ENCODE data around the gene BCAS4. TPM values are rescaled to one million over a fixed set of nuclear protein-coding genes. Genes with fewer than 3 reads are reported as not detected.
"Not testable (repeated sequence)": the region's sequence is repeated elsewhere in the genome, so short reads cannot be mapped to it uniquely, and the experiment has no call there.

The BCAS4 gene
- total RNA-seq, 1 donor from 2014 or later = 8.9 TPM

DNA sequence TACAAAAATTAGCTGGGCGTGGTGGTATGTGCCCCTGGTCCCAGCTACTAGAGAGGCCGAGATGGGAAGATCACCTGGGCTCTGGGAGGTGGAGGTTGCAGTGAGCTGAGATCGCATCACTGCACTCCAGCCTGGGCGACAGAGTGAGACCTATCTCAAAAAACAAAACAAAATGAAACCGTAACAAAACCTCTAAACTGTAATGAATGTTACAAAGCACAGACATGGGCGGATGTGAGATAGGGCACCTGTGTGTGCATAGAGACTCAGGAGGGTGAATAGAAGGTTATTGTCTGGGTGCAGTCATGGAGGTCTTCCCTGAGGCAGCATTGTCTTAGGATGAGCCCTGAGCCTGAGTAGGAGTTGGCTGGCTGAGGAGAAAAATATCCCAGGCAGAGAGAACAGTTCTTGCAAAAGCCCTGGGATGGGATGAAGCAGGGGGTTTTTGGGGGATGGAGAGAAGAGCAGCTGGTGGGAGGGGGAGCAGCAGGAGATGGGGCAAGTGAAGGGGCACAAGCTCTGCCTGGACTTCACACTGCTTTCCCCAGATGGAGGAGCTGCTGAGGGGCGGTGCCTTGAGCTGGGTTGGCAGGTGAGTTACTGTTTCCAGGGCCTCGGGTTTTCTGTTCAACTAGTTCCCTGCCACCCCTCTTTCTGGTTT is 5.2 kb downstream of the BCAS4 start:
- no peak for TF ChIP-seq CTCF (IDR thresholded peaks at IDR 0.05; ENCODE audit: unreplicated experiment)
- no peaks in the 10 kb centered on the region for H3K27me3 Mint-ChIP-seq
- H3K36me3 Mint-ChIP-seq (ENCODE audit: insufficient read depth) = no peaks in the 10 kb centered on the region
- H3K9me3 Mint-ChIP-seq (ENCODE audit: low read depth) = no peaks in the 10 kb centered on the region
- no peak for DNase-seq (ENCODE audit: low spot score, unreplicated experiment)
- H3K4me3 Mint-ChIP-seq (ENCODE audit: low read depth) = no peak overlapping the region
- H3K4me1 Mint-ChIP-seq (ENCODE audit: low read depth) = no peaks in the 10 kb centered on the region
- H3K27ac Mint-ChIP-seq = peak overlapping the region; percentile 45

DNA sequence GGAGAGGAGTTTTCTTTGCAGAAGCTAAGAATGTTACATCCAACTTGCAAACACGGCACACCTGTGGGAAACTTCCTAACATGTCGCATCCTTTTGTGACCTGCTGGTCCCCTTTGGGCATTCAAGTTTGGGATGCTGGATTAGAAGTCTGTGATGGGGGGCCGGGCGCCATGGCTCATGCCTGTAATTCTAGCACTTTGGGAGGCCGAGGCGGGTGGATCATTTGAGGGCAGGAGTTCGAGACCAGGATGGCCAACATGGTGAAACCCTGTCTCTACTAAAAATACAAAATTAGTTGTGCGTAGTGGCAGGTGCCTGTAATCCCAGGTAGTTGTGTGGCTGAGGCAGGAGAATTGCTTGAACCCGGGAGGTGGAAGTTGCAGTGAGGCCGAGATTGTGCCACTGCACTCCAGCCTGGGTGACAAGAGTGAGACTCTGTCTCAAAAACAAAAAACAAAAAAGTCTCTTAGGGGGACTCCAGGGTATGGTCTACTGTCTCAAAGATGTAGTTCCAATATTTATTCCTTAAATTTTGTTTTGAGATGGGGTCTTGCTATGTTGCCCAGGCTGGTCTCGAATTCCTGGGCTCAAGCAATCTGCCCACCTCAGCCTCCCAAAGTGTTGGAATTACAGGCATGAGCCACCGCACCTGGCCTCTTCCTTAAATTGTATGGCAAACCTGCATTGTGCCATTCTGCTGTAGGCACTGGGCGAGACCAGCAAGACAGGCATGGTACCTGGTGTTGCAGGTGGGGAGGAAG is 6.3 kb downstream of the BCAS4 start:
- not testable (repeated sequence) for H3K36me3 Mint-ChIP-seq (ENCODE audit: insufficient read depth); H3K4me3 Mint-ChIP-seq (ENCODE audit: low read depth); H3K27ac Mint-ChIP-seq; H3K27me3 Mint-ChIP-seq; H3K4me1 Mint-ChIP-seq (ENCODE audit: low read depth); H3K9me3 Mint-ChIP-seq (ENCODE audit: low read depth); DNase-seq (ENCODE audit: low spot score, unreplicated experiment)

DNA sequence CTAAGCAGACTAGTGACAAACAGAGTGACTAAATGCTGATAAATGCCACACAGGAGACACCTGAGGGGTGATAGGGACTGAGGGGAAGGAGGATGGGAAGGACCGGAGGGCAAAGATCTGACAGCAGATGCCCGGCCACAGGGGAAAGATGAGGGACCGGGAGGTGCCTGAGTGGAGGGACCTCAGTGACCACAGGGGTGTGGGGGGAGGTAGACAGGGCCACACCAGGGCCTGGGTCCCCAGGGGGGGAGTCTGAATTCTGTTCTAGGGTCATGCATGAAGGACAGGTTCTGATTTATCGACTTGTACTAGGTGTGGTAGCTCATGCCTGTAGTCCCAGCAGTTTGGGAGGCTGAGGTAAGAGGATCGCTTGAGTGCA is 6.9 kb downstream of the BCAS4 start:
- Mint-ChIP-seq H3K9me3 (ENCODE audit: low read depth) (no peaks in the 10 kb centered on the region), H3K27ac (no peak overlapping the region)

GRCh38 chr20:50802289-50802688 is 7.4 kb downstream of the BCAS4 start:
- DNase-seq (ENCODE audit: low spot score, unreplicated experiment) = no peak
- no peak overlapping the region for H3K27ac Mint-ChIP-seq
- H3K4me1 Mint-ChIP-seq (ENCODE audit: low read depth) = no peaks in the 10 kb centered on the region
- H3K27me3 Mint-ChIP-seq = no peaks in the 10 kb centered on the region
- no peaks in the 10 kb centered on the region for H3K9me3 Mint-ChIP-seq (ENCODE audit: low read depth)
- no peak overlapping the region for H3K4me3 Mint-ChIP-seq (ENCODE audit: low read depth)
- TF ChIP-seq CTCF (IDR thresholded peaks at IDR 0.05; ENCODE audit: unreplicated experiment) = no peak
- H3K36me3 Mint-ChIP-seq (ENCODE audit: insufficient read depth) = no peaks in the 10 kb centered on the region

More for the DNA sequence above, 6.9 kb downstream of the BCAS4 start:
- no peak for DNase-seq (ENCODE audit: low spot score, unreplicated experiment)
- Mint-ChIP-seq H3K4me1 (ENCODE audit: low read depth) (no peaks in the 10 kb centered on the region), H3K4me3 (ENCODE audit: low read depth) (no peak overlapping the region), H3K36me3 (ENCODE audit: insufficient read depth) (no peaks in the 10 kb centered on the region), H3K27me3 (no peaks in the 10 kb centered on the region)
- TF ChIP-seq CTCF (IDR thresholded peaks at IDR 0.05; ENCODE audit: unreplicated experiment) = no peak

DNA sequence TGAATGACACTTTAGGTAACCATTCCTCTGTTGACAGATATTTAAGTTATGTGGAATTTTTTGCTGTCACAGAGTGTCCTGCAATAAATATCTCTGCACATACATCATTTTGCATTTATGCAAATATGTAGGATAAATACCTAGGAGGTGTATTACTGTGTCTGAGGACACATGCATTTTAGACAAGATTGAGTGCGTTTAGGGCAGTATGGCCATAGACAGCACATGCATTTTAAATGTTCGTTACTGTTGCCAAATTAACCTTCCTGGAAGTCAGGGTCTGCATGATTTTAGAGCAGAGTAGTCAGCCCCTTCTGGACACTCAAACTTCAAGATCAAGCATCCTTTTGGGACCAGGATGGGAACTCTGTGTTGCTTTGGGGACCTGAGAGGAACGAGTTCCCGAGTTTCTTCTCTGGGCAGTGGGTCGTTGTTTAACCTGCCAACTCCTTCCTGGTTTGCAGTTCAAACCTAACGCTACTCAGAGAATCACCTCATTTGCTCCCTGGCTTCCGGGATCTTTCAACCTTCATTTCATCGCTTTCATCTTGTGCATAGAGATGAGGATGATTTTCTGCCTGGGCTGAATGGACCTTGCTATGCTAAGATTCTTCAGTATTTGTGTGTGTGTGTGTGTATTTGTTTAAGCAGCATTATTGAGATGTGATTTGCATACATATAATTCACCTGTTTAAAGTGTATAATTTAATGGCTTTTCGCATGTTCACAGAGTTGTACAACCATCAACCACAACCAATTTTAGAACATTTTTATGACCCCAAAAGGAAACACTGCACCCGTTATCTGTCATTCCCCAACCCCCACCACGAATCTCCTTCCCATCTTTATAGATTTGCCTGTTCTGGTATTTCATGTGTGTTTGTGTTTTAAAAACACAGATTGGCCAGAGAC is 9.8 kb downstream of the BCAS4 start:
- no peak for TF ChIP-seq CTCF (IDR thresholded peaks at IDR 0.05; ENCODE audit: unreplicated experiment)
- Mint-ChIP-seq H3K9me3 (ENCODE audit: low read depth) (peaks cover 2% of the 10 kb centered on the region), H3K4me3 (ENCODE audit: low read depth) (no peak overlapping the region), H3K27ac (no peak overlapping the region), H3K27me3 (no peaks in the 10 kb centered on the region), H3K4me1 (ENCODE audit: low read depth) (no peaks in the 10 kb centered on the region), H3K36me3 (ENCODE audit: insufficient read depth) (peaks cover 1% of the 10 kb centered on the region)
- no peak for DNase-seq (ENCODE audit: low spot score, unreplicated experiment)

Measured in progenitor cell of endocrine pancreas (in vitro differentiated cells).